GM23338 (cell line): ENCODE measurements around the gene OSBPL10. TPM values are rescaled to one million over a fixed set of nuclear protein-coding genes. Genes with fewer than 3 reads are reported as not detected.

ENCODE experiments used
- ATAC-seq: fragments of 200-7000 bp; cut with Tn5 transposase; 3 replicates; pipeline ENCODE4 v1.9.1; 2020
- DNase-seq: peaks from one replicate; pipeline ENCODE4 v3.0.0-alpha.2; 2015; ENCODE audit warnings: low spot score
- H2AFZ ChIP-seq: fragments of 200-600 bp; sonication (generic); 2 replicates; pipeline ENCODE4 v1.8.0; 2016; ENCODE audit warnings: antibody characterized with exemption, mild to moderate bottlenecking, moderate library complexity
- H3F3A ChIP-seq: fragments of 200-600 bp; sonication (generic); replicated peaks from 2 replicates; pipeline ENCODE4 v1.8.0; 2017; ENCODE audit warnings: antibody characterized with exemption, mixed run types, low read depth
- H3K27ac ChIP-seq: fragments of 200-600 bp; sonication (generic); 2 replicates; pipeline ENCODE4 v1.6.1; 2016; ENCODE audit warnings: low read depth
- H3K27me3 ChIP-seq: fragments of 200-600 bp; sonication (generic); 2 replicates; pipeline ENCODE4 v1.8.0; 2016; ENCODE audit warnings: mild to moderate bottlenecking, mixed run types, moderate library complexity; ENCODE audit not compliant: insufficient read depth
- H3K36me3 ChIP-seq: fragments of 200-600 bp; sonication (generic); 2 replicates; pipeline ENCODE4 v1.8.0; 2016; ENCODE audit warnings: mild to moderate bottlenecking; ENCODE audit not compliant: insufficient read depth
- H3K4me1 ChIP-seq: fragments of 200-600 bp; sonication (generic); 2 replicates; pipeline ENCODE4 v1.8.0; 2016; ENCODE audit warnings: mild to moderate bottlenecking, moderate library complexity; ENCODE audit not compliant: insufficient read depth
- H3K4me2 ChIP-seq: fragments of 200-600 bp; sonication (generic); 2 replicates; pipeline ENCODE4 v1.7.1; 2017; ENCODE audit warnings: mixed run types
- H3K4me3 ChIP-seq: fragments of 200-600 bp; sonication (generic); 2 replicates; pipeline ENCODE4 v1.6.1; 2016; ENCODE audit warnings: mixed run types
- H3K79me2 ChIP-seq: fragments of 200-600 bp; sonication (generic); replicated peaks from 2 replicates; pipeline ENCODE4 v1.8.0; 2017; ENCODE audit warnings: mild to moderate bottlenecking; ENCODE audit not compliant: insufficient read depth
- H3K9me2 ChIP-seq: fragments of 200-600 bp; sonication (generic); 2 replicates; pipeline ENCODE4 v1.8.0; 2017; ENCODE audit not compliant: insufficient read depth
- H4K20me1 ChIP-seq: fragments of 200-600 bp; sonication (generic); replicated peaks from 2 replicates; pipeline ENCODE4 v1.8.0; 2017; ENCODE audit warnings: mild to moderate bottlenecking; ENCODE audit not compliant: insufficient read depth
- H3K27ac Mint-ChIP-seq: 2 replicates; pipeline ENCODE4 v1.8.0; 2020; ENCODE audit warnings: inconsistent platforms, mild to moderate bottlenecking, moderate library complexity, mixed read lengths
- H3K27me3 Mint-ChIP-seq: 3 replicates; pipeline ENCODE4 v1.8.0; 2022; ENCODE audit warnings: low read depth, mild to moderate bottlenecking, moderate library complexity, mixed read lengths, inconsistent platforms; ENCODE audit not compliant: insufficient read depth, poor library complexity
- H3K36me3 Mint-ChIP-seq: 3 replicates; pipeline ENCODE4 v1.8.0; 2021; ENCODE audit warnings: low read depth, mild to moderate bottlenecking, inconsistent platforms, moderate library complexity, mixed read lengths
- H3K4me1 Mint-ChIP-seq: 3 replicates; pipeline ENCODE4 v1.8.0; 2020; ENCODE audit warnings: mild to moderate bottlenecking, inconsistent platforms, mixed read lengths
- H3K4me3 Mint-ChIP-seq: 3 replicates; pipeline ENCODE4 v1.8.0; 2021; ENCODE audit warnings: moderate library complexity, mild to moderate bottlenecking, inconsistent platforms, mixed read lengths
- H3K9me3 Mint-ChIP-seq: 3 replicates; pipeline ENCODE4 v1.8.0; 2020; ENCODE audit warnings: moderate library complexity, mild to moderate bottlenecking, inconsistent platforms, mixed read lengths
- CREB1 ChIP-seq: fragments of 250-450 bp; sonication (Bioruptor Pico); IDR thresholded peaks from 2 replicates; pipeline ENCODE4 v1.5.0; 2020; ENCODE audit warnings: low read depth, mild to moderate bottlenecking, moderate library complexity
- CTCF ChIP-seq, 2 experiments: fragments of 200-600 bp in 1 of 2; sonication (generic) in 1 of 2; conservative IDR thresholded peaks; 2 replicates each; pipeline versions ENCODE4 v1.5.1 to v1.6.1; 2016 to 2017; ENCODE audit warnings: antibody characterized with exemption in 2 of 2, low read depth in 2 of 2, mild to moderate bottlenecking in 2 of 2, moderate library complexity in 1 of 2
- ETS1 ChIP-seq: IDR thresholded peaks from 2 replicates; pipeline ENCODE4 v1.6.1; 2016; ENCODE audit warnings: antibody characterized with exemption
- EZH2 ChIP-seq: fragments of 200-600 bp; sonication (generic); IDR thresholded peaks from one replicate; pipeline ENCODE4 v1.8.0; 2017; ENCODE audit warnings: antibody characterized with exemption, mild to moderate bottlenecking, low read depth; ENCODE audit not compliant: unreplicated experiment
- EZH2phosphoT487 ChIP-seq: fragments of 200-600 bp; sonication (generic); IDR thresholded peaks from one replicate; pipeline ENCODE4 v1.8.1; 2018; ENCODE audit warnings: antibody characterized with exemption; ENCODE audit not compliant: unreplicated experiment
- JUNB ChIP-seq: IDR thresholded peaks from one replicate; pipeline ENCODE4 v1.6.1; 2016; ENCODE audit warnings: antibody characterized with exemption; ENCODE audit not compliant: unreplicated experiment
- NANOG ChIP-seq: IDR thresholded peaks from 2 replicates; pipeline ENCODE4 v1.6.1; 2016; ENCODE audit warnings: antibody characterized with exemption, borderline replicate concordance
- POLR2AphosphoS5 ChIP-seq: IDR thresholded peaks from 2 replicates; pipeline ENCODE4 v1.6.1; 2016; ENCODE audit warnings: antibody characterized with exemption, low read depth
- REST ChIP-seq: IDR thresholded peaks from one replicate; pipeline ENCODE4 v1.6.1; 2018; ENCODE audit warnings: antibody characterized with exemption; ENCODE audit not compliant: unreplicated experiment
- STAT1 ChIP-seq: IDR thresholded peaks from one replicate; pipeline ENCODE4 v1.6.1; 2016; ENCODE audit warnings: antibody characterized with exemption; ENCODE audit not compliant: unreplicated experiment
- ZNF114 ChIP-seq: fragments of 250-450 bp; sonication (Bioruptor Pico); IDR thresholded peaks from 2 replicates; pipeline ENCODE4 v1.5.0; 2020; ENCODE audit warnings: mild to moderate bottlenecking, moderate library complexity
- ZNF331 ChIP-seq: fragments of 250-450 bp; sonication (Bioruptor Pico); IDR thresholded peaks from 2 replicates; pipeline ENCODE4 v1.5.0; 2020; ENCODE audit warnings: low read depth, mild to moderate bottlenecking, moderate library complexity
- ZNF462 ChIP-seq: fragments of 250-450 bp; sonication (Bioruptor Pico); IDR thresholded peaks from 2 replicates; pipeline ENCODE4 v1.5.0; 2020; ENCODE audit warnings: mild to moderate bottlenecking, moderate library complexity
- polyA plus RNA-seq: library from polyadenylated mRNA; unstranded; fragments of >200 nt; fragmentation: Nextera tagmentation; extraction: Ambion mirVana; gene quantifications from 2 replicates; pipeline ENCODE4 v1.2.1, GENCODE V29; 2016
- total RNA-seq: library from RNA; depleted of rRNA; stranded (reverse); fragments of >200 nt; shearing (Covaris generic); gene quantifications from 2 replicates; pipeline ENCODE4 v1.2.3, GENCODE V29; 2014

OSBPL10 gene
- total and polyA plus RNA-seq, 2 experiments from 2014 or later: 23.8 to 149 TPM

GRCh38 chr3:31707286-31707685 is 273.8 kb downstream of the OSBPL10 start:
- H3K36me3 ChIP-seq: no peaks in the 10 kb centered on the region; the same call in 1 of the 2 replicates
- no peak overlapping the region for H3K4me2 ChIP-seq
- no peak for TF ChIP-seq CREB1 (CRISPR knock-in tag)
- no peak for TF ChIP-seq ZNF462 (CRISPR knock-in tag)
- TF ChIP-seq ZNF331 (CRISPR knock-in tag): no peak
- no peak for TF ChIP-seq JUNB
- no peak for TF ChIP-seq ETS1
- no peak for TF ChIP-seq ZNF114 (CRISPR knock-in tag)
- TF ChIP-seq NANOG: no peak
- no peak for TF ChIP-seq STAT1
- TF ChIP-seq CTCF (conservative IDR thresholded peaks at IDR 0.05; ENCODE audit: low read depth in 2 of 2): no peak
- TF ChIP-seq REST: no peak
- TF ChIP-seq EZH2phosphoT487: no peak
- TF ChIP-seq POLR2AphosphoS5: no peak
- TF ChIP-seq EZH2: no peak
- H3K9me2 ChIP-seq: no peaks in the 10 kb centered on the region; the same call in 1 of the 2 replicates
- peaks cover 16% of the 10 kb centered on the region for H3K36me3 Mint-ChIP-seq
- H2AFZ ChIP-seq: no peak overlapping the region
- H4K20me1 ChIP-seq: 0 out of 2 replicates have a peak, but pooled peaks cover 5% of the 10 kb centered on the region
- DNase-seq: no peak
- H3K27ac ChIP-seq: no peak overlapping the region
- H3K9me3 Mint-ChIP-seq: peaks cover 2% of the 10 kb centered on the region; the same call in 1 of the 3 replicates
- peaks cover 18% of the 10 kb centered on the region for H3K4me1 Mint-ChIP-seq
- H3K4me3 Mint-ChIP-seq: no peak overlapping the region
- no peaks in the 10 kb centered on the region for H3F3A ChIP-seq
- no peak for ATAC-seq
- H3K27me3 Mint-ChIP-seq: peaks cover 8% of the 10 kb centered on the region
- H3K4me1 ChIP-seq: 0 out of 2 replicates have a peak, but pooled peaks cover 3% of the 10 kb centered on the region
- no peak overlapping the region for H3K4me3 ChIP-seq
- H3K27me3 ChIP-seq: no peaks in the 10 kb centered on the region
- peaks cover 33% of the 10 kb centered on the region for H3K79me2 ChIP-seq
- no peak overlapping the region for H3K27ac Mint-ChIP-seq
